OCI-LY7 (cell line): ENCODE measurements around the gene CDK14.

Experiments used
- CTCF ChIP-seq: fragments of 200-600 bp; sonication (generic); conservative IDR thresholded peaks from 2 replicates; pipeline ENCODE4 v1.5.1; 2014; ENCODE audit warnings: mild to moderate bottlenecking, antibody characterized with exemption, low read length, moderate library complexity, mixed read lengths
- EZH2phosphoT487 ChIP-seq: fragments of 200-600 bp; sonication (generic); IDR thresholded peaks from 2 replicates; pipeline ENCODE4 v1.6.1; 2018; ENCODE audit warnings: low read depth, borderline replicate concordance, mild to moderate bottlenecking, mixed run types, antibody characterized with exemption, low read length, moderate library complexity, mixed read lengths

GRCh38 chr7:91228927-91229558, 632.9 kb downstream of the CDK14 start:
- TF ChIP-seq CTCF (no peak), EZH2phosphoT487 (no peak)
